ENCODE measurements around the gene ERC1.

- no peak for TF ChIP-seq CTCF (IDR thresholded peaks at IDR 0.05; ENCODE audit: low read length)
- TF ChIP-seq EZH2phosphoT487 (IDR thresholded peaks at IDR 0.05; ENCODE audit: low read length) = no peak
- TF ChIP-seq EZH2 (optimal IDR thresholded peaks at IDR 0.05; ENCODE audit: low read depth, low read length) = no peak
These were observed 364.4 kb downstream of the ERC1 start for GRCh38 chr12:1355396-1355795.

All from MM.1S (cell line).